Erythroblast (primary cell): ENCODE measurements around the gene COBL.

Experiments
- GATA1 ChIP-seq: IDR thresholded peaks from 2 replicates; pipeline ENCODE4 v1.6.1; 2011; ENCODE audit warnings: low read depth, mild to moderate bottlenecking, control low read depth, low read length, moderate library complexity
- POLR2A ChIP-seq: IDR thresholded peaks from 2 replicates; pipeline ENCODE4 v1.6.1; 2011; ENCODE audit warnings: mild to moderate bottlenecking, low read length

DNA sequence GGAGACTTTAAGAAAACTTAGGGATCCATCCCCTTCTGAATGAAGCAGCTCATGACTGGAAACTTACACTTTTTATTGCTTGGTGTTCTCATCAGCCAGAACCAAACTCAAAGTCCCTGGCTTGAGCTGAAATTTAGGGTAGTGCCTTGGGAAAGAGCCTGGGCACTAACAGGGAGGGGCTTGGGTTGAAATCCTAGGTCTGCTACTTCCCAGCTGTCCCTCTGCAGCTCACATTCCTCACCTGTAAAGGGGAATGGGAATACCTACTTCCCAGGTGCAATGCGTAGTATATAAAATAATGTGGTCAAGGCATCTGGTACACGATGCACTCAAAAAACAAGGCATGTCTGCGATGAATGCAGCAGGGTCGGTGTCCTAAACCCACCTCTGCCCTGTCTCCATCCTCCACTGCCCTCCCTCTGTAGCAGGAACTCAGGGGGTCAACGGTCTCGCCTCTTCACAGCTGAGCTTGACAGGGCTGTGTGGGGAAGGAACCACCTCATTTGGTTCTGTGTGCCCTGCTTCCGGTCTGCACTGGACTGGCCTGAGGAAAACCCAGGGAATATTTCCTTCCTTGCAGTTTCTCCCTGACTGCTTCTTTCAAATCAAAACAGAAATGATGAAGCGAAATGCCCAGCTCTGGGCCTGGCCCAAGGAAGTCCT lies 80.0 kb downstream of the COBL start:
- TF ChIP-seq POLR2A = no peak
- no peak for TF ChIP-seq GATA1
